Activated CD8-positive, alpha-beta T cell treated with anti-CD3 and anti-CD28 coated beads for 36 hours (primary cell): Measurements from ENCODE around the gene SEMG1. TPM values are rescaled to one million over a fixed set of nuclear protein-coding genes. Genes with fewer than 3 reads are reported as not detected.

Source experiments
- ATAC-seq: fragments of 200-7000 bp; cut with Tn5 transposase; one replicate; pipeline ENCODE4 v1.10.0; 2021; ENCODE audit warnings: mild to moderate bottlenecking, moderate library complexity
- CTCF ChIA-PET: fragments of 350-600 bp; sonication (Branson Sonifier 250); formaldehyde crosslinking; loops from one replicate; lab custom pipeline; 2021; ENCODE audit warnings: antibody characterized with exemption; lab: Charles Lee
- POLR2A ChIA-PET: fragments of 350-600 bp; sonication (Branson Sonifier 250); formaldehyde crosslinking; loops from one replicate; lab custom pipeline; 2021; ENCODE audit warnings: antibody characterized with exemption; lab: Charles Lee
- DNase-seq: peaks from one replicate; pipeline ENCODE4 v3.0.0-alpha.2; 2020
- H3K27ac Mint-ChIP-seq: one replicate; pipeline ENCODE4 v1.8.0; 2021; ENCODE audit warnings: mild to moderate bottlenecking, mixed read lengths
- H3K27me3 Mint-ChIP-seq: one replicate; pipeline ENCODE4 v1.8.0; 2021; ENCODE audit warnings: mixed read lengths
- H3K36me3 Mint-ChIP-seq: one replicate; pipeline ENCODE4 v1.8.0; 2021; ENCODE audit warnings: low read depth, mixed read lengths
- H3K4me1 Mint-ChIP-seq: one replicate; pipeline ENCODE4 v1.8.0; 2021; ENCODE audit warnings: low read depth, mixed read lengths
- H3K4me3 Mint-ChIP-seq: one replicate; pipeline ENCODE4 v1.8.0; 2021; ENCODE audit warnings: mild to moderate bottlenecking, moderate library complexity, mixed read lengths
- H3K9me3 Mint-ChIP-seq: one replicate; pipeline ENCODE4 v1.8.0; 2021; ENCODE audit warnings: mixed read lengths
- CTCF ChIP-seq: fragments of 200-600 bp; IDR thresholded peaks from one replicate; pipeline ENCODE4 v1.8.0; 2022; ENCODE audit warnings: antibody characterized with exemption, mild to moderate bottlenecking
- intact Hi-C: fragments of 100-400 bp; cut with micrococcal nuclease; formaldehyde crosslinking; loops from one replicate; pipeline ENCODE4 v1.10.0; 2022
- total RNA-seq, 2 experiments: library from RNA; stranded (reverse); gene quantifications; one replicate each; pipeline ENCODE4 v1.2.3, GENCODE V29; 2021

The SEMG1 gene
- not detected for total RNA-seq

- Mint-ChIP-seq H3K27me3 (peaks cover 33% of the 10 kb centered on the region), H3K9me3 (peaks cover 6% of the 10 kb centered on the region), H3K36me3 (no peaks in the 10 kb centered on the region), H3K4me3 (no peak within 1 kb of the TSS), H3K27ac (no peak within 1 kb of the TSS), H3K4me1 (no peaks in the 10 kb centered on the region)
- CTCF ChIA-PET = interaction anchor here (1.0 to 1.2 kb wide), 3 partner anchors 68 to 87 kb away, joined by 3 to 6 read pairs (median 3); no protein-coding TSS in a partner anchor
- intact Hi-C loops = no loop called here
- DNase-seq (no peak), ATAC-seq (no peak)
- POLR2A ChIA-PET = no interaction called here
- TF ChIP-seq CTCF = no peak
Measured at GRCh38 chr20:45206725-45207124, at the start of gene SEMG1. Gene SEMG1 (plus strand): TSS chr20:45207033. CDS start chr20:45207054, 21 bp downstream.

GRCh38 chr20:45157962-45158361 is 48.9 kb upstream of the SEMG1 start:
- ATAC-seq (no peak), DNase-seq (no peak)
- CTCF ChIA-PET = no interaction called here
- no peak for TF ChIP-seq CTCF
- H3K9me3 Mint-ChIP-seq = peaks cover 17% of the 10 kb centered on the region
- H3K27me3 Mint-ChIP-seq = peaks cover 22% of the 10 kb centered on the region
- POLR2A ChIA-PET = no interaction called here
- intact Hi-C loops = no loop called here
- no peaks in the 10 kb centered on the region for H3K36me3 Mint-ChIP-seq
- no peak overlapping the region for H3K27ac Mint-ChIP-seq
- H3K4me3 Mint-ChIP-seq = no peak overlapping the region
- no peaks in the 10 kb centered on the region for H3K4me1 Mint-ChIP-seq

- Mint-ChIP-seq H3K4me3 (no peak overlapping the region), H3K4me1 (no peaks in the 10 kb centered on the region), H3K9me3 (peaks cover 14% of the 10 kb centered on the region), H3K36me3 (no peaks in the 10 kb centered on the region), H3K27ac (no peak overlapping the region), H3K27me3 (peaks cover 44% of the 10 kb centered on the region)
- CTCF ChIA-PET = interaction anchor here (0.9 to 3.6 kb wide), 3 partner anchors 24 to 128 kb away, joined by 3 to 14 read pairs (median 11); no protein-coding TSS in a partner anchor
- TF ChIP-seq CTCF = no peak
- ATAC-seq (no peak), DNase-seq (no peak)
- POLR2A ChIA-PET = interaction anchor here (1.2 kb wide), 1 partner anchor 38 kb away, joined by 4 read pairs; the partner anchor contains the start of gene WFDC12
- intact Hi-C loops = no loop called here
Measured at GRCh38 chr20:45163083-45163803, 43.6 kb upstream of the SEMG1 start.

- H3K36me3 Mint-ChIP-seq = no peaks in the 10 kb centered on the region
- DNase-seq = no peak
- TF ChIP-seq CTCF = no peak
- peaks cover 3% of the 10 kb centered on the region for H3K9me3 Mint-ChIP-seq
- no peak overlapping the region for H3K27ac Mint-ChIP-seq
- intact Hi-C loops = no loop called here
- ChIA-PET CTCF (interaction anchor here (3.6 kb wide), 1 partner anchor 26 kb away, joined by 14 read pairs; no protein-coding TSS in a partner anchor), POLR2A (interaction anchor here (1.0 kb wide), 1 partner anchor 126 kb away, joined by 3 read pairs; no protein-coding TSS in a partner anchor)
- no peaks in the 10 kb centered on the region for H3K4me1 Mint-ChIP-seq
- no peak overlapping the region for H3K4me3 Mint-ChIP-seq
- ATAC-seq = no peak
- peaks cover 45% of the 10 kb centered on the region for H3K27me3 Mint-ChIP-seq
Measured at GRCh38 chr20:45164906-45165305, 41.9 kb upstream of the SEMG1 start.

GRCh38 chr20:45173522-45173921 is 33.3 kb upstream of the SEMG1 start:
- Mint-ChIP-seq H3K4me1 (no peaks in the 10 kb centered on the region), H3K36me3 (no peaks in the 10 kb centered on the region), H3K9me3 (no peaks in the 10 kb centered on the region), H3K27ac (no peak overlapping the region), H3K4me3 (no peak overlapping the region), H3K27me3 (peaks cover 3% of the 10 kb centered on the region)
- CTCF ChIA-PET = interaction anchor here (1.2 kb wide), 1 partner anchor 35 kb away, joined by 3 read pairs; no protein-coding TSS in a partner anchor
- TF ChIP-seq CTCF = no peak
- intact Hi-C loops = no loop called here
- no peak for DNase-seq
- ATAC-seq = no peak
- POLR2A ChIA-PET = no interaction called here
